ENCODE data around the gene CFAP298.

GRCh38 chr21:32599091-32599490, 13.1 kb downstream of the CFAP298 start:
- TF ChIP-seq REST (IDR thresholded peaks at IDR 0.05; ENCODE audit: borderline replicate concordance), result no peak
- no peak for TF ChIP-seq CTCF (IDR thresholded peaks at IDR 0.05; ENCODE audit: poor library complexity, severe bottlenecking)
